ENCODE results near the gene DBF4B. TPM values are rescaled to one million over a fixed set of nuclear protein-coding genes. Genes with fewer than 3 reads are reported as not detected.
A peak's percentile ranks its signal among the peaks of the same experiment; 100 is the strongest.

Gene DBF4B
- total and polyA plus RNA-seq, 11 donors: 1.4 to 5.3 (median 3.8) TPM

GRCh38 chr17:44772308-44773045 is 64.0 kb downstream of the DBF4B start:
- 57 to 66% (median 62%) methylated on average over 15 to 21 of the region's 21 CpGs for WGBS, 4 donors
- intact Hi-C loops (cut with DNase I): loop anchor here in 6 of 10 donors (5.0 to 10.0 kb wide), 5 partner anchors 250 to 362 kb away; partner anchors contain the start of genes ACBD4 (in 2 of the 6) and PLCD3 (in 2 of the 6)
- Histone ChIP-seq H3K9me3 (no peaks in the 10 kb centered on the region), H3K4me1 (peaks cover 0 to 16% (median 11%) of the 10 kb centered on the region in 12 donors), H3K36me3 (no peaks in the 10 kb centered on the region), H3K4me3 (no peak overlapping the region), H3K27ac (no peak overlapping the region), H3K27me3 (no peaks in the 10 kb centered on the region)
- ATAC-seq (no peak), DNase-seq (peak in 1 of 5 donors; percentile 19)
- TF ChIP-seq CTCF (IDR thresholded peaks at IDR 0.05) (no peak), POLR2A (IDR thresholded peaks at IDR 0.05) (no peak)

- no peak overlapping the region for H3K27ac ChIP-seq
- ATAC-seq (no peak), DNase-seq (no peak)
- H3K4me3 ChIP-seq: no peak overlapping the region
- WGBS, 4 donors: 65 to 75% (median 70%) methylated on average over 5 to 6 of the region's 6 CpGs
- H3K27me3 ChIP-seq: no peaks in the 10 kb centered on the region
- no peaks in the 10 kb centered on the region for H3K36me3 ChIP-seq
- TF ChIP-seq CTCF (IDR thresholded peaks at IDR 0.05): no peak
- TF ChIP-seq POLR2A (IDR thresholded peaks at IDR 0.05): no peak
- intact Hi-C loops (cut with DNase I): loop anchor here in 6 of 10 donors (5.0 to 10.0 kb wide), 5 partner anchors 249 to 362 kb away; partner anchors contain the start of genes ACBD4 (in 2 of the 6) and PLCD3 (in 2 of the 6)
- peaks cover 0 to 16% (median 11%) of the 10 kb centered on the region in 12 donors for H3K4me1 ChIP-seq
- no peaks in the 10 kb centered on the region for H3K9me3 ChIP-seq
These were observed 64.7 kb downstream of the DBF4B start for GRCh38 chr17:44773140-44773539.

- H3K36me3 ChIP-seq: no peaks in the 10 kb centered on the region
- peak overlapping the region in 4 of 12 donors; percentile 21 to 51 (median 36) for H3K27ac ChIP-seq
- no peaks in the 10 kb centered on the region for H3K27me3 ChIP-seq
- peak in 1 of 2 donors; percentile 5 for TF ChIP-seq POLR2A (IDR thresholded peaks at IDR 0.05)
- peak; percentile 95 to 100 (median 98) for TF ChIP-seq CTCF (IDR thresholded peaks at IDR 0.05)
- WGBS, 4 donors: 20 to 26% (median 24%) methylated on average over 19 to 42 of the region's 42 CpGs
- peaks cover 0 to 25% (median 18%) of the 10 kb centered on the region in 12 donors for H3K4me1 ChIP-seq
- no peaks in the 10 kb centered on the region for H3K9me3 ChIP-seq
- ATAC-seq (peak; percentile 25 to 73 (median 59)), DNase-seq (peak; percentile 84 to 95 (median 85))
- intact Hi-C loops (cut with DNase I): loop anchor here in 9 of 10 donors (1.0 to 10.0 kb wide), 9 partner anchors 58 to 360 kb away; partner anchors contain the start of genes ACBD4 (in 2 of the 9), PLCD3 (in 2 of the 9) and GJC1 (in 1 of the 9)
- peak overlapping the region; percentile 31 to 74 (median 63) for H3K4me3 ChIP-seq
These were observed 66.0 kb downstream of the DBF4B start for GRCh38 chr17:44774271-44775135.
